HG03095 (cell line): Measurements from ENCODE around the gene CLCN4.

Experiments
- ATAC-seq: cut with Tn5 transposase; IDR thresholded peaks from one replicate; pipeline ENCODE4 v1.9.1; 2021; ENCODE audit warnings: moderate library complexity; ENCODE audit not compliant: unreplicated experiment

CLCN4 gene

GRCh38 chrX:10189317-10190268, 32.8 kb downstream of the CLCN4 start:
- ATAC-seq = peak; percentile 92

- ATAC-seq = no peak
Measured at GRCh38 chrX:10190367-10190766, 33.6 kb downstream of the CLCN4 start.

GRCh38 chrX:10193587-10193986, 36.8 kb downstream of the CLCN4 start:
- ATAC-seq = no peak

- no peak for ATAC-seq
Measured at GRCh38 chrX:10195425-10195824, 38.6 kb downstream of the CLCN4 start.

- ATAC-seq = no peak
Measured at GRCh38 chrX:10195947-10196346, 39.2 kb downstream of the CLCN4 start.

- ATAC-seq = no peak
Measured at GRCh38 chrX:10197279-10198210, 40.8 kb downstream of the CLCN4 start.

- no peak for ATAC-seq
Measured at GRCh38 chrX:10198254-10198653, 41.5 kb downstream of the CLCN4 start.

GRCh38 chrX:10199212-10199611, 42.4 kb downstream of the CLCN4 start:
- ATAC-seq = no peak

GRCh38 chrX:10203617-10204016, 46.8 kb downstream of the CLCN4 start:
- ATAC-seq = no peak

GRCh38 chrX:10206317-10206716, 49.5 kb downstream of the CLCN4 start:
- no peak for ATAC-seq

- no peak for ATAC-seq
Measured at GRCh38 chrX:10208281-10208856, 51.6 kb downstream of the CLCN4 start.

- no peak for ATAC-seq
Measured at GRCh38 chrX:10208953-10209352, 52.2 kb downstream of the CLCN4 start.

- no peak for ATAC-seq
Measured at GRCh38 chrX:10212395-10212794, 55.6 kb downstream of the CLCN4 start.

GRCh38 chrX:10213716-10214115, 56.9 kb downstream of the CLCN4 start:
- no peak for ATAC-seq

GRCh38 chrX:10216208-10216607, 59.4 kb downstream of the CLCN4 start:
- no peak for ATAC-seq

- no peak for ATAC-seq
Measured at GRCh38 chrX:10217198-10217597, 60.4 kb downstream of the CLCN4 start.

GRCh38 chrX:10221651-10222050, 64.9 kb downstream of the CLCN4 start:
- ATAC-seq = no peak

- no peak for ATAC-seq
Measured at GRCh38 chrX:10223276-10223675, 66.5 kb downstream of the CLCN4 start.

GRCh38 chrX:10223781-10224180, 67.0 kb downstream of the CLCN4 start:
- no peak for ATAC-seq

GRCh38 chrX:10230222-10230621, 73.4 kb downstream of the CLCN4 start:
- no peak for ATAC-seq

- ATAC-seq = no peak
Measured at GRCh38 chrX:10231461-10231860, 74.7 kb downstream of the CLCN4 start.
